ENCODE measurements around the gene SPRED2.
"Not testable (repeated sequence)": the region's sequence is repeated elsewhere in the genome, so short reads cannot be mapped to it uniquely, and the experiment has no call there.

The SPRED2 gene

GRCh38 chr2:65340898-65341681 lies 91.3 kb downstream of the SPRED2 start:
- DNase-seq (ENCODE audit: low read depth): no peak
- no peak overlapping the region for H3K4me3 ChIP-seq (replicated peaks; ENCODE audit: low read depth, low read length)
- no peak for TF ChIP-seq CTCF (IDR thresholded peaks at IDR 0.05; ENCODE audit: low read length, missing control alignments)

- TF ChIP-seq CTCF (IDR thresholded peaks at IDR 0.05; ENCODE audit: low read length, missing control alignments): no peak
- no peak for DNase-seq (ENCODE audit: low read depth)
- no peak overlapping the region for H3K4me3 ChIP-seq (replicated peaks; ENCODE audit: low read depth, low read length)
Measured at GRCh38 chr2:65339648-65340047, 92.8 kb downstream of the SPRED2 start.

- not testable (repeated sequence) for H3K4me3 ChIP-seq (replicated peaks; ENCODE audit: low read depth, low read length); DNase-seq (ENCODE audit: low read depth)
Measured at GRCh38 chr2:65338830-65339495, 93.4 kb downstream of the SPRED2 start.

- DNase-seq (ENCODE audit: low read depth): not testable (repeated sequence)
Measured at GRCh38 chr2:65337915-65338314, 94.5 kb downstream of the SPRED2 start.

GRCh38 chr2:65334714-65335113 lies 97.7 kb downstream of the SPRED2 start:
- no peak overlapping the region for H3K4me3 ChIP-seq (replicated peaks; ENCODE audit: low read depth, low read length)
- TF ChIP-seq CTCF (IDR thresholded peaks at IDR 0.05; ENCODE audit: low read length, missing control alignments): no peak
- DNase-seq (ENCODE audit: low read depth): no peak

More at GRCh38 chr2:65337915-65338314, 94.5 kb downstream of the SPRED2 start:
- H3K4me3 ChIP-seq (replicated peaks; ENCODE audit: low read depth, low read length): not testable (repeated sequence)

- H3K4me3 ChIP-seq (replicated peaks; ENCODE audit: low read depth, low read length): no peak overlapping the region
- DNase-seq (ENCODE audit: low read depth): no peak
- TF ChIP-seq CTCF (IDR thresholded peaks at IDR 0.05; ENCODE audit: low read length, missing control alignments): no peak
Measured at GRCh38 chr2:65331336-65332025, 100.9 kb downstream of the SPRED2 start.

GRCh38 chr2:65329525-65329924 lies 102.9 kb downstream of the SPRED2 start:
- no peak overlapping the region for H3K4me3 ChIP-seq (replicated peaks; ENCODE audit: low read depth, low read length)
- no peak for TF ChIP-seq CTCF (IDR thresholded peaks at IDR 0.05; ENCODE audit: low read length, missing control alignments)
- DNase-seq (ENCODE audit: low read depth): no peak

Data from fibroblast of pulmonary artery (primary cell).